Neural cell (in vitro differentiated cells): ENCODE measurements around the gene PARVA.

Source experiments
- EP300 ChIP-seq: fragments of 450-650 bp; conservative IDR thresholded peaks from 2 replicates; pipeline ENCODE4 v1.6.1; 2014; ENCODE audit warnings: antibody characterized with exemption, mild to moderate bottlenecking, moderate library complexity; ENCODE audit not compliant: poor library complexity, severe bottlenecking
- POLR2AphosphoS5 ChIP-seq: IDR thresholded peaks from 2 replicates; pipeline ENCODE4 v1.6.1; 2012
- RAD21 ChIP-seq: fragments of 450-650 bp; conservative IDR thresholded peaks from 2 replicates; pipeline ENCODE4 v1.6.1; 2014; ENCODE audit warnings: antibody characterized with exemption, mild to moderate bottlenecking, moderate library complexity
- TAF1 ChIP-seq: IDR thresholded peaks from 2 replicates; pipeline ENCODE4 v1.6.1; 2012; ENCODE audit warnings: low read depth
- TF ChIP-seq, protein P1 (sequence below): fragments of 450-650 bp; IDR thresholded peaks from 2 replicates; pipeline ENCODE4 v1.5.1; 2014; ENCODE audit warnings: antibody characterized with exemption, mild to moderate bottlenecking, moderate library complexity; ENCODE audit not compliant: poor library complexity, severe bottlenecking

DNA sequence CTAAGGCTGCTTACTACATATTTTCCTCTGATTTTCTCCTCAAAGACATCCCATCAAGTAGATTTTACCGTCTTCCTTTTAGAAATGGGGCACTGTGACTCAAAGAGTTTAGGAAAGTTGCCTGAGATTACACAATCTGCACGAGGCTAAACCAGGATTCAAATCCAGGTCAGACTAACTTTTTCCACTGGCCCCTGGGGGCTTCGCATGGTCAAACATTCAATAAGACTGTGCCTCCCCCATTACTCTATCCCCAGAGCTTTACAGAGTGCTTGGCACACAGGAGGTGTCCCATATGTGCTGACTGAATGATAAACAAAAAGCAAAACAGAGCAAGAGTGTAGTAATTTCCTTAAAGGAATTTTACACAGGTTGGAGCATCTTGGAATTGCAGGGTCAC lies 178.8 kb downstream of the PARVA start:
- TF ChIP-seq, protein P1, sequence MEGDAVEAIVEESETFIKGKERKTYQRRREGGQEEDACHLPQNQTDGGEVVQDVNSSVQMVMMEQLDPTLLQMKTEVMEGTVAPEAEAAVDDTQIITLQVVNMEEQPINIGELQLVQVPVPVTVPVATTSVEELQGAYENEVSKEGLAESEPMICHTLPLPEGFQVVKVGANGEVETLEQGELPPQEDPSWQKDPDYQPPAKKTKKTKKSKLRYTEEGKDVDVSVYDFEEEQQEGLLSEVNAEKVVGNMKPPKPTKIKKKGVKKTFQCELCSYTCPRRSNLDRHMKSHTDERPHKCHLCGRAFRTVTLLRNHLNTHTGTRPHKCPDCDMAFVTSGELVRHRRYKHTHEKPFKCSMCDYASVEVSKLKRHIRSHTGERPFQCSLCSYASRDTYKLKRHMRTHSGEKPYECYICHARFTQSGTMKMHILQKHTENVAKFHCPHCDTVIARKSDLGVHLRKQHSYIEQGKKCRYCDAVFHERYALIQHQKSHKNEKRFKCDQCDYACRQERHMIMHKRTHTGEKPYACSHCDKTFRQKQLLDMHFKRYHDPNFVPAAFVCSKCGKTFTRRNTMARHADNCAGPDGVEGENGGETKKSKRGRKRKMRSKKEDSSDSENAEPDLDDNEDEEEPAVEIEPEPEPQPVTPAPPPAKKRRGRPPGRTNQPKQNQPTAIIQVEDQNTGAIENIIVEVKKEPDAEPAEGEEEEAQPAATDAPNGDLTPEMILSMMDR, result no peak
- no peak for TF ChIP-seq EP300
- no peak for TF ChIP-seq RAD21
- TF ChIP-seq POLR2AphosphoS5, result no peak
- no peak for TF ChIP-seq TAF1
